HG03457 (cell line): ENCODE data around the gene CDS1.
"Not testable (repeated sequence)": the region's sequence is repeated elsewhere in the genome, so short reads cannot be mapped to it uniquely, and the experiment has no call there.

Experiments used
- ATAC-seq: cut with Tn5 transposase; IDR thresholded peaks from one replicate; pipeline ENCODE4 v1.9.1; 2021; ENCODE audit warnings: moderate number of reproducible peaks; ENCODE audit not compliant: unreplicated experiment

The CDS1 gene

GRCh38 chr4:84606645-84607044 lies 23.7 kb downstream of the CDS1 start:
- no peak for ATAC-seq

- no peak for ATAC-seq
Measured at GRCh38 chr4:84611531-84611930, 28.6 kb downstream of the CDS1 start.

DNA sequence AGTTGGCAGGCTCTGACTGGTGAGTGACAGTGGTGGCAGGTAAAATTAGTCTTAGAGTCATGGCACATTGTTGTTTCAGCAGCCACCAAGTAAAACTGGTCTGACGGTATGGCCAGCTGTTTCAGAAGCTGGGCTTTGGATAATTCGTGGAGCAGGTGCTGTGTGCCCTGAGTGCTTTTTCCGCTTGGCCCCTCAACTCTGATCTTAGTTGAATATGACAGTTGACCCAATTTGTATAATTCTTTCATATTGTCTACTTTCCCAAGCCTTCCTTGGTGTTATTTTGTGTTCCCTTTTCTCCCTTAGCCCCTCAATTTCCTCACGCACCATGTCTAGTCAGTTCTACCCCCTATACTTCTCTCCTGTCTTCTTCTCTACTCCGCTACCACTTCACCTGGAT lies 32.0 kb downstream of the CDS1 start:
- no peak for ATAC-seq

DNA sequence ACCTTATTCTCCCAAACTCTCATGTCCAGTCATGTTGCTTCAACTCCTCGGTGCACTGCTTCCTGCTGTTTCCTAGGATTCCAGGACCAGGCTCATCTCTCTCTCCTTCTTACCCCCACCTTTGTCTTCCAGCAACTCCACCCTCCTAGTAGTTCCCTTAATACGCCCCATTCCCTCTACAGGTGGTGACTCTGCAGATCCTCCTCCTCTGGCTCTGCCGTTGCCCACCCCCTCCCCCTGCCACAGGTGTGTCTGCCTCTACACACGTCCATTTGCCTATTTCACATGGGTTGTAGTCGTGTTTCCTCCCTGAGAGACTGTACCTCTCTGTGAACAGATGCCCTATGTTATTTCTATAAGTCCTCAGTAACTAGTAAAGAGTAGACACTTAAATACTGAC lies 32.4 kb downstream of the CDS1 start:
- ATAC-seq, result no peak

GRCh38 chr4:84622959-84623358 lies 40.0 kb downstream of the CDS1 start:
- no peak for ATAC-seq

DNA sequence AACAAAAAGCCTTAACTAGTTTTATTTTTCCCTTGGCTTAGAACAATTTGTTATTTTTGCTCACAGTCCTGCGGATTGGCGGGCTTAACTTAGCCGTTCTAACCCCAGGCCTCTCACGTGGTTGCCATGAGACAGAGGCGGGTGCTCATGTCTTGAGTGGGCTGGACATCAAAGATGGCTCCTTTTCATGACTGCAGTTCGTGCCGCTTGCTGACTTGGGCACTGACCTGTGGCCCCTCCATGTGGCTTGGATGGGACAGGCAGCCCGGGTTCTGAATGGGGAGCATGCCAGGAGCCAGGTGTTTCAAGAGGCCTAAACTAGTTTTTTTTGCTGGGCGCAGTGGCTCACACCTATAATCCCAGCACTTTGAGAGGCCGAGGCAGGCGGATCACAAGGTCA lies 40.7 kb downstream of the CDS1 start:
- ATAC-seq, result no peak

GRCh38 chr4:84626673-84627072 lies 43.7 kb downstream of the CDS1 start:
- ATAC-seq, result no peak

GRCh38 chr4:84631573-84631972 lies 48.6 kb downstream of the CDS1 start:
- ATAC-seq, result no peak

DNA sequence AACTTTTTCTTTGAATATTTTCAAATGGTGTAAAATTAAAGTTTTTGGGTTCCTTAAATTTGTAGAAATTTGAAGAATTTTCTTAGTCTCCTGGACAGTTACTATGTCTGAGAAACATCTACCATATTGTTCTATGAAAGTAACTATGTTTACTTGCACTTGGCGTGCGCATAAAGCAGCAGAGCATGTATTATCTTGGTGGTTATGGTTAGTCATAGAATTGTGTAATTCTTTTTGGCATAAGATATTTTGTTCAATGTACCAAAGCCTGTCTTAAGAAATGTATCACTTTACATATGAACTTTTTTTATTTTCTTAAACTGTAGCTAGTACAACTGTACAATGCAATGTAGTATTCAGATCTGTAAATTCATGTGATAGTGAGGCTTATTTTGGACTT lies 49.2 kb downstream of the CDS1 start:
- no peak for ATAC-seq

DNA sequence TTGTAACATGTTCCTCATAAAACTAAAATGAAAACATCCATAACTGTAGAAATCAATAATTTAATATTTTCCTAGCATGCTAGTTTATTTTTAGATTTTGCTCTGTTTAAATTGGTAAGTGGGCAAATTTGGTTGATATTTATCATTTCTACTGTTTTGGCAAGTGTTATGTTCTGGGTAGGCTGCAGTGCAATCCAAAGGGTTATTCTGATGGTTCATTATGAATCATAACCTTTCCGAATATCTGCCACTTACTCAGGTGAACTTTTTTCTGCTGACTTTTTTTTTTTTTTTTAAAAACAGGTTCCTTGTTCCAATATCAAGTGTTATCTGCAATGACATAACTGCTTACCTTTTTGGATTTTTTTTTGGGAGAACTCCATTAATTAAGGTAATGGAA lies 52.0 kb downstream of the CDS1 start:
- ATAC-seq, result no peak

GRCh38 chr4:84638092-84638491 lies 55.2 kb downstream of the CDS1 start:
- ATAC-seq, result no peak

- no peak for ATAC-seq
Measured at GRCh38 chr4:84639145-84639544, 56.2 kb downstream of the CDS1 start.

DNA sequence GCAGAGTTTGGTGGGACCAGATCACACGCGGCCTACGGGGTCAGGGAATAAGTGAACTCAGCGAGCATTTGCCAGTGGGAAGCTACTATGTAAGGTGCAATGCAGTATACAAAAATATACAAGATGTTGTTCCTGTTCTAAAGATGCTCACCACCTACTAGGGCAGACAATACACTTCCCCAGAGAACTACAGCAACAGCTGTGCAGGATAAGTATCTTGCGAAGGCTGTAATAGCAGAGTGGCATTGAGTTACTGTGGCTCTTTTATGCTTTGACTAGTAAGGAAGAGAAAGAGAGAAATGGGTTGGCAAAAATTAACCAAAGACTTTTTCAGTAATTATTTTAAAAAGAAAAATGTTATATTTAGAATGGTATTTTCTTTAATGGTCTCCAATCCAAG lies 61.2 kb downstream of the CDS1 start:
- ATAC-seq, result no peak

DNA sequence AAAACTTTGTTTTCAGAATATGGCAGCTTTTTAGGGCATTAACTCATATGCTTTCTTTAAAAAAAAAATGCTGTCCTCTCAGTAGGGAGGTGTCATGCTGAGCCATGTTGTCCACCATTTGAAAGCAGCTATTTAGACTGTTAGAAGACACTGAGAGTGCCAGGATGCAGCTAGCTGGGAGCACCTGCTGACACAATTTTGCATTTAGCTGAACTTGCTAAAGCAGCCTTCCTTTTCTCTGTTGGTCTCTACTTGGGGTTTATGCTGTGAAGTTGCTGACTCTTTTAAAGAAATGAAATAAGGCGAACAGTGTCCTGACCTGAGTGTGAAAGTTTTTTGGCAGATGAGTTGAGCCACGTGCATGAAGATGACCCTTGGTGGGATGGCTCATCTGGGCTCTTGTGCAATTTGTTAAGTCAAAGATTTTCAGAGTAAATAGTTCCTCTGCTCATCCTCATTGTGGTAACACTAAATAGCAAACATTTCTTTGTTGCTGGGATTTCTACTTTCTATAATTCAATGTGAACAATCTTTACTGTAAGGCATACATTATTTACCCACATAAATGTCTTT lies 64.5 kb downstream of the CDS1 start:
- no peak for ATAC-seq

- no peak for ATAC-seq
Measured at GRCh38 chr4:84648178-84648577, 65.3 kb downstream of the CDS1 start.

DNA sequence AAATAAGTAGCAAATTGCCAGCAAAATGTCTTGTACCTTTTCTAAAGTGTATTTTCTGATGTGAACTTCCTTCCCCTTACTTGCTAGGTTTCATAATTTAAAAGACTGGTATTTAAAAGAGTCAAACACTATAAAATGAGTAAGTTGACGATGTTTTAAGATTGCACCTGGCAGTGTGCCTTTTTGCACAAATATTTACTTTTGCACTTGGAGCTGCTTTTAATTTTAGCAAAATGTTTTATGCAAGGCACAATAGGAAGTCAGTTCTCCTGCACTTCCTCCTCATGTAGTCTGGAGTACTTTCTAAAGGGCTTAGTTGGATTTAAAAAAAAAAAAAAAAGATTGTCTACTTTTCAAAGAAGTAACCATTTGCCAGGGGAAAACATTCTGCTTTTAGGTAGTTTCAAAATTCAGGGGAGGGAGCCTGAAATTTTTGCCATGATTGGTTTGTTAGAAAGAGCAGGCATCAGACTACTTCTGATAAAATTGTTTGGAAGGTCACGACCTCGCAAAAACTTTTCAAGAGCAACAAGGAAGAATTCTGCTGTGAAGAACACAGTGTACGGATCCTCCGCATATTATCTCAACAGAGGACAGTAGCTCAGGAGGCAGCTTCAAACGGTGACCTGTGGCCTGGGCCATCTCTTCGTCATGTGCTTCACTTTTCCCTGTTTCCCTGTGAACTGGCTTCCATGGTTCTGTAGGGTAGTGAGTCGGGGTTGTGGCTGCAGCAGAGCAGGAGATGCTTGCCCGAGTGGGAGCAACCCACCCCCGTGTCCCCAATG lies 66.1 kb downstream of the CDS1 start:
- ATAC-seq, result no peak

DNA sequence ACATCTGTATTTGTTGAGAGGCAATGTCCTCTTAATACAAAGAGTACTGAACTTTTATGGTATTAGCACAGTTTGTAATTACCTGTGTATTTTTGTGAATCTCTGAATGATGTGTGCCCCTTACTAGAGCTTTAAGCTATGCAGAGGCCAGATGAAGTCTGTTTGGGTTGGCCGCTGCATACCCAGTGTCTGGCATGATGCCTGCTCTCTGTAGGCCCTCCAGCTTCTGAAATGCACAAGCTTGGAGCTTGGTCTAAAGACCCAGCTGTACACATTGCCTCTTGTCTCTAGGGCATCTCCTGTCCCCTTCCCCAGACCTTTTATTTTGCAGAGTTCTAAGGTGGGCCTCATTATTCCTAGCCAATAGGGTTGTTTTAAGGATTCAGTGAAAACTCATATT lies 68.6 kb downstream of the CDS1 start:
- ATAC-seq, result no peak

- ATAC-seq, result no peak
Measured at GRCh38 chr4:84652478-84652877, 69.6 kb downstream of the CDS1 start.

DNA sequence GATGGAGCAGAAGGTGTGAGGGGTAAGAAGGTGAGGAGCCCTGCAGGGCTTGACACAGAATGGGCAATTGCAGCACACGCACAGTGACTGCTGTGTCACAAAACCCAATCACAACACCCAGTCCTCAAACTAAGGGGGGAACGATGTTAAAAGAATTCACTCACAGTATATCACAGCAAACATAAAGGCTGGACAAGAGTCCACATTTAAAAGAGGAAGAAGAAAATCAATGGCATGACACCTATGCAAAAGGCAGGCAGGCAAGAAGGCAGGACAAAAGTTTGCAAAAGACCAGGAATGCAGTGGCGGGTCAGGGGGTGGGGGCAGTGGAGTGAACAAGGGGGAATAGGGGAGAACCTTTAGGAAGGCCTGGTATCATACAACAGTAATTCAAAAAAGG lies 77.7 kb downstream of the CDS1 start:
- no peak for ATAC-seq

DNA sequence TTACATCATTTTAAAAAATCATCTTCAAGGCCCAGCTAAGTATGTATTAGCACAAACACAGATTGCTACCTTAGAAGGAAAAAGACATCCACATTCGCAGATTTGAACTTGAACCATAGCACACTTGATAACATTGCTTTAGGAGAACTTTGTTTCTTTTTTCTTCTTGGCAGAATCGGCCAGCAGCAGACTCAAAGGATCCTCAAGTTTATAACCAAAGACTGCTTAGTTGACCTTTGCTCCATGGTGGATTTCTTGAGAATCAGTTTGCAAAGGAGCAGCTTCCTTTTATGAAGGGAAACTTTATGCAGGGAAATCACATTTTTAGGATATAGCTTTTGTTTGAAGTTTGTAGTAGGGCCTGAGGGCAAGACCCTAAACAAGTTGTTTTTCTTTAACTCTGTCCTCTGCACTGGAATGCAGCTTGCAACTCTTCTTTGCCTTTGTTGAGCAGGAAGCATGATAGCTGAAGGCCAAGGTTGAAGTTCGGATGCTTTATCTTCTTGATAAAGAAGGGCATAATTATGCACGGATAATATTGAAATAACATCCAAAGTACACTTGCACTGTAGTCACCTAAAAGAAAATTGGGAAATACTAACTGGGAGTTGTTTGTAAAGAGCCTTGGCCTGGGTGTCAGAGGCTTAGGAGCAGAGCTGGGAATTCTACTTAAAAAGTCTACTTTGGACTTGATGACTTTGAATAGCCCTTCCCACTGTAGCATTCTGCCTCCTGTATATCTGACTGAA lies 78.4 kb downstream of the CDS1 start:
- ATAC-seq, result no peak

GRCh38 chr4:84664767-84665166 lies 81.8 kb downstream of the CDS1 start:
- ATAC-seq, result not testable (repeated sequence)

DNA sequence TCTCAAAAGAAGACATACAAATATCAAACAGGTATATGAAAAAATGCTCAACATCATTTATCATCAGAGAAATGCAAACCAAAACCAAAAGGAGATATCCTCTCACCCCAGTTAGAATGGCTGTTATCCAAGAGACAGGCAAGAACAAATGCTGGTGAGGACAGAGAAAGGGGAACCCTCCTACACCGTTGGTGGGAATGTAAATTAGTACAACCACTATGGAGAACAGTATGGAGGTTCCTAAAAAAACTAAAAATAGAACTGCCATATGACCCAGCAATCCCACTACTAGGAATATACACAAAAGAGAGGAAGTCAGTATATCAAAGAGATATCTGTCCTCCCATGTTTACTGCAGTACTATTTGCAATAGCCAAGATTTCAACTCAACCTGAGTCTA lies 83.5 kb downstream of the CDS1 start:
- ATAC-seq, result no peak
